Bronchial epithelial cell (primary cell): ENCODE data around the gene KCNJ10. TPM values are rescaled to one million over a fixed set of nuclear protein-coding genes. Genes with fewer than 3 reads are reported as not detected.

Experiments used
- DNase-seq: peaks from one replicate; pipeline ENCODE4 v3.0.0-alpha.2; 2010; ENCODE audit warnings: low read depth
- FAIRE-seq: peaks from 2 replicates; lab custom pipeline; 2011; peaks lifted over from hg19 to GRCh38; lab: Jason Lieb, UNC
- H3K27me3 ChIP-seq: 2 replicates; pipeline ENCODE4 v1.5.1; 2011; ENCODE audit warnings: low read length; ENCODE audit not compliant: control insufficient read depth, insufficient read depth
- H3K36me3 ChIP-seq: 2 replicates; pipeline ENCODE4 v1.5.1; 2011; ENCODE audit warnings: low read length; ENCODE audit not compliant: control insufficient read depth, insufficient read depth
- H3K4me3 ChIP-seq: 2 replicates; pipeline ENCODE4 v1.5.1; 2011; ENCODE audit warnings: mild to moderate bottlenecking, low read depth, low read length, control low read depth
- CTCF ChIP-seq: IDR thresholded peaks from 2 replicates; pipeline ENCODE4 v1.5.1; 2011; ENCODE audit warnings: mild to moderate bottlenecking, moderate library complexity, low read length, control low read depth, inconsistent platforms; ENCODE audit not compliant: insufficient read depth, severe bottlenecking
- total RNA-seq: library from RNA; depleted of rRNA; stranded (reverse); fragments of >200 nt; gene quantifications from 2 replicates; pipeline ENCODE4 v1.2.1, GENCODE V29; 2014

The KCNJ10 gene
- total RNA-seq, 1 donor from 2014 or later = not detected

GRCh38 chr1:159980076-159980475 is 89.9 kb downstream of the KCNJ10 start:
- H3K27me3 ChIP-seq = no peaks in the 10 kb centered on the region
- TF ChIP-seq CTCF = no peak
- H3K4me3 ChIP-seq = no peak overlapping the region
- FAIRE-seq (no peak), DNase-seq (no peak)
- H3K36me3 ChIP-seq = peaks cover 18% of the 10 kb centered on the region

- Histone ChIP-seq H3K36me3 (peaks cover 21% of the 10 kb centered on the region), H3K4me3 (no peak overlapping the region), H3K27me3 (no peaks in the 10 kb centered on the region)
- FAIRE-seq (no peak), DNase-seq (no peak)
- no peak for TF ChIP-seq CTCF
Observed at GRCh38 chr1:159979257-159979656, 90.7 kb downstream of the KCNJ10 start.

GRCh38 chr1:159978107-159978398 is 91.9 kb downstream of the KCNJ10 start:
- H3K27me3 ChIP-seq = no peaks in the 10 kb centered on the region

GRCh38 chr1:159977364-159978106 is 92.4 kb downstream of the KCNJ10 start:
- FAIRE-seq (no peak), DNase-seq (no peak)
- Histone ChIP-seq H3K27me3 (no peaks in the 10 kb centered on the region), H3K4me3 (no peak overlapping the region), H3K36me3 (peaks cover 25% of the 10 kb centered on the region)
- TF ChIP-seq CTCF = no peak

More at GRCh38 chr1:159978107-159978398, 91.9 kb downstream of the KCNJ10 start:
- no peak for FAIRE-seq
- no peak overlapping the region for H3K4me3 ChIP-seq
- DNase-seq = no peak
- peaks cover 25% of the 10 kb centered on the region for H3K36me3 ChIP-seq
- no peak for TF ChIP-seq CTCF

GRCh38 chr1:159974350-159974965 is 95.5 kb downstream of the KCNJ10 start:
- Histone ChIP-seq H3K27me3 (no peaks in the 10 kb centered on the region), H3K36me3 (peaks cover 16% of the 10 kb centered on the region), H3K4me3 (no peak overlapping the region)
- no peak for TF ChIP-seq CTCF
- DNase-seq = no peak
- FAIRE-seq = no peak
